HepG2 (cell line): ENCODE measurements around the gene CARMIL3. TPM values are rescaled to one million over a fixed set of nuclear protein-coding genes. Genes with fewer than 3 reads are reported as not detected.
A peak's percentile ranks its signal among the peaks of the same experiment; 100 is the strongest.

Experiments used
- CCAR2 ChIP-seq: fragments of 200-400 bp; formaldehyde crosslinking; optimal IDR thresholded peaks from 2 replicates; pipeline ENCODE3; 2018; ENCODE audit warnings: low read depth, mild to moderate bottlenecking, low read length, moderate library complexity
- EED ChIP-seq: sonication (generic); formaldehyde crosslinking; IDR thresholded peaks from 2 replicates; pipeline ENCODE4 v1.5.0; 2020; ENCODE audit warnings: mild to moderate bottlenecking, missing genetic modification reagents
- FOXC1 ChIP-seq: sonication (generic); formaldehyde crosslinking; IDR thresholded peaks from 2 replicates; pipeline ENCODE4 v1.8.0; 2022; ENCODE audit warnings: mild to moderate bottlenecking, missing genetic modification reagents, borderline replicate concordance
- FUBP1 ChIP-seq: sonication (generic); formaldehyde crosslinking; IDR thresholded peaks from 2 replicates; pipeline ENCODE4 v1.5.1; 2020; ENCODE audit warnings: missing genetic modification reagents, mild to moderate bottlenecking, borderline replicate concordance
- HNF4G ChIP-seq, 2 experiments: sonication (generic) in 1 of 2; formaldehyde crosslinking in 1 of 2; IDR thresholded peaks; 2 replicates each; pipeline versions ENCODE4 v1.4.0 to v1.6.1; 2011 to 2020; ENCODE audit warnings: borderline replicate concordance in 2 of 2, low read depth in 2 of 2, mild to moderate bottlenecking in 2 of 2, low read length in 1 of 2, missing genetic modification reagents in 1 of 2, moderate library complexity in 1 of 2
- MAZ ChIP-seq, 2 experiments: sonication (generic) in 1 of 2; formaldehyde crosslinking in 1 of 2; IDR thresholded peaks; 2 replicates each; pipeline versions ENCODE4 v1.5.0 to v1.6.1; 2012 to 2020; ENCODE audit warnings: low read depth in 2 of 2, mild to moderate bottlenecking in 2 of 2, borderline replicate concordance in 1 of 2, improper control_type of control experiment in 1 of 2, low read length in 1 of 2, missing genetic modification reagents in 1 of 2, moderate library complexity in 1 of 2
- MTA1 ChIP-seq: sonication (generic); formaldehyde crosslinking; IDR thresholded peaks from 2 replicates; pipeline ENCODE4 v1.4.0; 2020; ENCODE audit warnings: missing genetic modification reagents, mild to moderate bottlenecking, borderline replicate concordance
- TAF1 ChIP-seq: sonication (generic); formaldehyde crosslinking; IDR thresholded peaks from 2 replicates; pipeline ENCODE4 v1.4.0; 2020; ENCODE audit warnings: missing genetic modification reagents
- THAP9 ChIP-seq: sonication (generic); formaldehyde crosslinking; IDR thresholded peaks from 2 replicates; pipeline ENCODE4; 2020; ENCODE audit warnings: missing genetic modification reagents, mild to moderate bottlenecking, borderline replicate concordance
- ZNF274 ChIP-seq: sonication (generic); formaldehyde crosslinking; IDR thresholded peaks from 2 replicates; pipeline ENCODE4 v1.5.1; 2020; ENCODE audit warnings: mild to moderate bottlenecking, missing genetic modification reagents
- ZNF44 ChIP-seq: sonication (generic); formaldehyde crosslinking; IDR thresholded peaks from 2 replicates; pipeline ENCODE4 v1.5.1; 2020; ENCODE audit warnings: mild to moderate bottlenecking, missing genetic modification reagents
- ZNF687 ChIP-seq: sonication (generic); formaldehyde crosslinking; IDR thresholded peaks from 2 replicates; pipeline ENCODE4 v1.5.1; 2020; ENCODE audit warnings: mild to moderate bottlenecking, missing genetic modification reagents, moderate library complexity
- ZNF720 ChIP-seq: sonication (generic); formaldehyde crosslinking; IDR thresholded peaks from 2 replicates; pipeline ENCODE4 v1.4.0; 2020; ENCODE audit warnings: missing genetic modification reagents
- ZSCAN31 ChIP-seq: sonication (generic); formaldehyde crosslinking; IDR thresholded peaks from 2 replicates; pipeline ENCODE4 v1.5.0; 2020; ENCODE audit warnings: low read depth, mild to moderate bottlenecking, missing genetic modification reagents
- polyA plus RNA-seq, 8 experiments: library from polyadenylated mRNA; depleted of rRNA in 3 of 8; stranded (reverse) in 7 of 8; unstranded in 1 of 8; fragments of >200 nt; fragmentation: Illumina TruSeq in 4 of 8; extraction: Trizol in 4 of 8; gene quantifications; 2 replicates each; pipeline versions ENCODE4 v1.2.1 to v1.2.3, GENCODE V29; 2011 to 2016; ENCODE audit warnings: low read depth in 4 of 8, missing spikeins in 1 of 8, mixed read lengths in 1 of 8; ENCODE audit not compliant: insufficient read depth in 1 of 8
- total RNA-seq, 5 experiments: library from RNA; depleted of rRNA; stranded (reverse); fragments of >200 nt; fragmentation: Illumina TruSeq; extraction: Trizol; gene quantifications; 2 replicates each; pipeline ENCODE4 v1.2.3, GENCODE V29; 2016; ENCODE audit warnings: low read depth in 1 of 5

CARMIL3 gene
- total and polyA plus RNA-seq, 2 of the 13 experiments (the other 11 are each of a cell fraction or from before 2014, with no cell fraction given), result 0.27 to 0.55 TPM

GRCh38 chr14:24066496-24067132, 14.8 kb downstream of the CARMIL3 start (continued):
- TF ChIP-seq ZNF274, result 0 out of 2 replicates have a peak, but pooled peaks have one; percentile 28
- 0 out of 2 replicates have a peak, but pooled peaks have one; percentile 36 for TF ChIP-seq MTA1 (CRISPR knock-in tag)
- TF ChIP-seq EED, result 0 out of 2 replicates have a peak, but pooled peaks have one; percentile 13
- no peak; the same call in 1 of the 2 replicates for TF ChIP-seq TAF1 (CRISPR knock-in tag)
- TF ChIP-seq ZNF44 (CRISPR knock-in tag), result no peak
- 0 out of 2 replicates have a peak, but pooled peaks have one; percentile 7 for TF ChIP-seq HNF4G (IDR thresholded peaks at IDR 0.05; ENCODE audit: borderline replicate concordance, low read depth, low read length)
- TF ChIP-seq HNF4G (CRISPR knock-in tag; IDR thresholded peaks at IDR 0.05; ENCODE audit: borderline replicate concordance, low read depth), result no peak
- 0 out of 2 replicates have a peak, but pooled peaks have one; percentile 25 for TF ChIP-seq ZNF687
- peak; percentile 49; the same call in 1 of the 2 replicates for TF ChIP-seq THAP9 (CRISPR knock-in tag)
- TF ChIP-seq FOXC1, result peak; percentile 52
- no peak for TF ChIP-seq ZSCAN31 (CRISPR knock-in tag)
- no peak for TF ChIP-seq MAZ (IDR thresholded peaks at IDR 0.05; ENCODE audit: borderline replicate concordance, low read depth, low read length)
- peak; percentile 21; the same call in 1 of the 2 replicates for TF ChIP-seq MAZ (CRISPR knock-in tag; IDR thresholded peaks at IDR 0.05; ENCODE audit: low read depth)
- no peak for TF ChIP-seq FUBP1 (CRISPR knock-in tag)
- 0 out of 2 replicates have a peak, but pooled peaks have one; percentile 80 for TF ChIP-seq ZNF720 (CRISPR knock-in tag)
- TF ChIP-seq CCAR2, result no peak
